HG02623 (cell line): ENCODE measurements around the gene CNTNAP2.
"Not testable (repeated sequence)": the region's sequence is repeated elsewhere in the genome, so short reads cannot be mapped to it uniquely, and the experiment has no call there.

Experiments
- ATAC-seq: cut with Tn5 transposase; IDR thresholded peaks from one replicate; pipeline ENCODE4 v1.9.1; 2021; ENCODE audit warnings: moderate library complexity; ENCODE audit not compliant: unreplicated experiment

Gene CNTNAP2

DNA sequence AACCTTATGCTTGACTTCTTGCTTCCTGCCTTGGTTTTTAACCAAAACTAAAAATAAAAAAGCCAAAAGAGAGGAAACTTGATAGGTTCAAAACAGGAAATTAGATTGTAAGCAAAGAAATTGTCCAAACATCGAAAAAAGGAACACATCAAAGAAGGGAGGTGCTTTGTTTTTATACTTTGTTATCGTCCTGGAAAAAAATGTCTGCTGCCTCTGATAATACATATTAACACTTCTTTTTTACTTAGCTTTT is 2187.4 kb downstream of the CNTNAP2 start:
- no peak for ATAC-seq

DNA sequence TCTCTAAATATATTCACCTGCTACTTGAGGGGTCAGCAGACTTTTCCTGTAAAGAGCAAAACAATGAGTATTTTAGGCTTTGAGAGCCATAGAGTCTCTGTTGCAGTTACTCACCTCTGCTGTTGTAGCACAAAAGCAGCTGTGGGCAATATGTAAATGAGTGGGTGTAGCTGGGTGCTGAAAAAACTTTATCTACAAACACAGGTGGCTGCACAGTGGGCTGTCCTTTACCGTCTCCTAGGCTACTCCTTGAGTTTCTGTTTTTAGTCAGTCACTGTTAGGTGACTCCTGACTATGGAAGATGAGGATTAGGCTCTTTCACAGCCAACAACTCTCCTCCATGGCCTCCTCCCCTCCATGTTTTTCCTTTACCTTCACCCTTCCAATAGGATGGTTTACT is 2187.9 kb downstream of the CNTNAP2 start:
- peak; percentile 71 for ATAC-seq

DNA sequence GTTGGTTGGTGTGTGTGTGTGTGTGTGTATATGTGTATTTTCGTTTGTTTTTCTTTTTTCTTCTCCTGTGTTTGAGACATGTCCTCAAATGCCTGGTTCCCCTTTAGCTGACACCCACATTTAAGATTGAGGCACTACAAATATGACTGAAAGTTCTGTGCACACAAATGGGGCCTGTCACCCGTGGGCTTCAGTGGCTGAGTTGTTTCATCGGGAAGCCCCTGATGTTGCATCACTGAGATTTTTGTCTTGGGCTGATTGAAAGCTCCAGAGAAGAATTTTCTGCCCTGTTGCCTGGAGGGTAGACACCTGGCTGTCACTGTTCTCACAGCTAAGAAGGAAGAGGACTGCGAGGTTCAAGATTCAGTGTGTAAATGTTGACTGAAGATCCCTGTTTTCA is 2190.2 kb downstream of the CNTNAP2 start:
- peak; percentile 70 for ATAC-seq

DNA sequence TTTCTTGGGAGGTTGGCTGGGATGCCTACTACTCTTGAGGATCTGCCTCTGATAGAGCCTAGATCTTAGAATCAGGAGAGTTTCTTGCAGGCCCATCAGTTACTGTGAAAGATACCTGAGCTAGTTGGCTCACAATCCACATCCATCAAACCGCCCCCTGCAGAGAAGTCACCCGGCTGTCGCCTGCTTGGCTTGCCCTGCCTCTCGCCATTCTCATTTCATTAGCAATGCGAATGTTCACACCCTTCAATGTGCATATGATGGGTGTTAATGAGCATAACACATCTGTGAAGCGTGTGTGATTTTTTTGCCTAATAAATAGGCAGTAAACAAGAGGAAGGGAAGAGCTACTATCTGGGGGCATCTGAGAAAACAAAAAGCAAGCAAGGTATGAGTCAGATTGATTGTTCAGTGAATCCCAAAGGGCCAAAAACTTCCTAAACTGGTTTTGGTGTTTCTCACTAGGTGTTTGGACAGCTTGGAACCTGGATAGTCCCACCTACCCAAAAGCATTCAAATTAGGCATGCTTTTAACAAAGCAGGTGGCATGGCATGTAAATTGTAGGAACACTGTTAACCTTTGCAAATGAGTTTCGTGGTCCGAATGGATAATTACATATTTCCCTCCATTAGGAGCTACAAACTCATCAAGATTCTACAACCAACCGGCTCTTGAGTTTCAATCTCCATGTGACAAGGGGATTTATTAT is 2201.7 kb downstream of the CNTNAP2 start:
- ATAC-seq: no peak

DNA sequence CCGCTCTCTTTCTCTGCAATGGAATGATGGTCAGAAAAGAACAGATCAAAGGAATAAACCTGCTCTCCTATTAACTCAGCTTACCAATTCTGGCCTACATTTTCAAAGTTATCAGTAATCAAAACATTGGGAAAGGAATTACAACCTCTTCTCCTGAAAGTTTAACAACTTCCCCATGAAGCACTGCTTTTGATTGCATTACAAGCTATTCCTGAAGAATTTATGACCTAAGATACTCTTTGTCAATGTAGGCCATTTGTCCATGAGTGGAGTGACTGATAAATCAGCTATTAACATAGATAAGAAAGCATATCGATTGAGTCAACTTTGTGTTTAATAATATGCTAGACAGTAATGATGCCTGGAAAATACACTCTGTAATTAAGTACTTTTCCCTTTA is 2202.2 kb downstream of the CNTNAP2 start:
- no peak for ATAC-seq

DNA sequence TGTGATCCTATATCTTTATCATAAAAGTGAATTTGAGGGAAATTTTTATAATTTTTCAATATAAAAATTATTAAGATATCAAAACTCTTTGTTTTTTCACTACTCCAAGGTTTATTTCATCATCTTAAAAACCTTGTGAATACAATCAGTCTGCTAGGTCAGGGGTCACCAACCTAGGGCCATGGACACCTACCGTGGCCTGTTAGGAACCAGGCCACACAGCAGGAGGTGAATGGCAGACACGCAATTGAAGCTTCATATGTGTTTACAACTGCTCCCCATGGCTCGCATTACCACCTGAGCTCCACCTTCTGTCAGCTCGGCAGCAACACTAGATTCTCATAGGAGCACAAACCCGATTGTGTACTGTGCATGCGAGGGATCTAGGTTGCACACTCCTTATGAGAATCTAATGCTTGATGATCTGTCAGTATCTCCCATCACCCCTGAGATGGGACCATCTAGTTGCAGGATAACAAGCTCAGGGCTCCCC is 2202.8 kb downstream of the CNTNAP2 start:
- no peak for ATAC-seq

DNA sequence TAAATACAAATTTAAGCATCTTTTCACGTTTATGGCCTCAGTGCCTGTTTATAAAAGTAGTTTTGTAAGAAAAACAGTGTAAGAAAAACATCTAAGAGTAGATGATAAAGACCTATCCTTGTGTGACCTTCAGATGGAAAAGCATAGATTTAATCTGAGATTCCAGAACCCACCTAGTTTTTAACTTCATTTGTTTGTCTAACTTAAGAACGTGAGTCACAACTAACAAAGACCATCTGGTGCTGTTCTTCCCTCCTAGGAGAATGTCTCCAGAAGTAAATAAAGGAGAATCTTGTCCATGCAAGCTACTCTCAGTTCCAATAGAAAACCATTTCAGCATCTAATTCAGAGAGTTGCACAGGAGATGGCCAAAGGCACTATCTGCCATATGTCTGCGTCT is 2208.6 kb downstream of the CNTNAP2 start:
- ATAC-seq: no peak

DNA sequence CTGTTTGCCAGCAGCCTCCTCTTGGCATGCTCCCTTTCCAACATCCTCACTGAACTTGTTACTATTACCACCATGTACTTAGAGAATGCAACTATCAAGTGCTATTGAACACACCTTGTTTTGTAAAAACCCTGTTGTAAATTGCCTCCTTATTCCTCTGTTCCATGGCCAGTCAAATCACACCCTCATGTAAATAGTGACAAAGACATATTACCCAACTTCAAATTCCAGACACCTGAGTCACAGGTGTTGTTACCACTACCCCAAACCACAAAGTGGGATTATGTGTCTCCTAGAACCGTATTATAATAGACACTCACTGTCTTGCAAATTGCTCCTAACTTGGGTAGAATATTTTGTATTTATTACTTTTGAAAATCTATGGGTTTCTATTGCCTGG is 2210.8 kb downstream of the CNTNAP2 start:
- ATAC-seq: no peak

DNA sequence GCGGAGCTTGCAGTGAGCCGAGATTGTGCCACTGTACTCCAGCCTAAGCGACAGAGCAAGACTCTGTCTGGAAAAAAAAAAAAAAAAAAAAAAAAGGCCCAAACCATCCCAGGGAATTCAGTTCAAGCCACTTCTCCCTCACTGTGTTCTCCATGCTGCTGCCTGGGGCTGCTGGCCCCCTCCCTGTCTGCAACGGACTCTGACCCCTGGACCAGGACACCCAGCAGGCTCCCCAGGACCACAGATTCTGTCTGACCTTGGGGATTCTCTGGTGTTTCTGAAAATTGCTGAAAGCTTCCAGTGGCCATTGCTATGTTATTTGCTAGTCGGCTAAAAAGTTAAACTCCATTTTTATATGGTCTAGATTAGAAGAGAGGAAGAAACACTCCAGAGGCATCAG is 2212.3 kb downstream of the CNTNAP2 start:
- no peak for ATAC-seq

DNA sequence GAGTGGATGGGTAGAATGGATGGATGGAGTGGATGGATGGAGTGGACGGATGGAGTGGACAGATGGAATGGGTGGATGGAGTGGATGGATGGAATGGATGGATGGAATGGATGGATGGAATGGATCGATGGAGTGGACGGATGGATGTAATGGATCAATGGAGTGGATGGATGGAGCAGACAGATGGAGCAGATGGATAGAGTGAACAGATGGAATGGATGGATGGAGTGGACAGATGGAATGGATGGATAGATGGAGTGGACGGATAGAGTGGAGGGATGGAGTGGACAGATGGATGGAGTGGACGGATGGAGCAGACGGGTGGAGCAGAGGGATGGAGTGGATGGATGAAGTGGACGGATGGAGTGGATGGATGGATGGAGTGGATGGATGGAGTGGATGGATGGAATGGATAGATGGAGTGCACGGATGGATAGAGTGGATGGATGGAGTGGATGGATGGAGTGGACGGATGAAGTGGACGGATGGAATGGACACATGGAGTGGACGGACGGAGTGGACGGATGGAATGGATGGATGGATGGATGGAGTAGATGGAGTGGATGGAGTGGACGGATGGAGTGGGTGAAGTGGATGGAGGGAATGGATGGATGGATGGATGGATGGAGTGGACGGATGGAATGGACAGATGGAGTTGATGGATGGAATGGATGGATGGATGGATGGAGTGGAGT is 2213.7 kb downstream of the CNTNAP2 start:
- no peak for ATAC-seq

DNA sequence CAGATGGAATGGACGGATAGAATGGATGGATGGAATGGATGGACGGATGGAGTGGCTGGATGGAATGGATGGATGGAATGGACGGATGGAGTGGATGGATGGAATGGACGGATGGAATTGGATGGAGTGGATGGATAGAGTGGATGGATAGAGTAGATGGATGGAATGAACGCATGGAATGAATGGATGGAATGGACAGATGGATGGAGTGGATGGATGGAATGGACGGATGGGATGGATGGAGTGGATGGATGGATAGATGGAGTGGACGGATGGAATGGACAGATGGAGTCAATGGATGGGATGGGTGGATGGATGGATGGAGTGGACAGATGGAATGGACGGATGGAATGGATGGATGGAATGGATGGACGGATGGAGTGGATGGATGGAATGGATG is 2214.2 kb downstream of the CNTNAP2 start:
- no peak for ATAC-seq

DNA sequence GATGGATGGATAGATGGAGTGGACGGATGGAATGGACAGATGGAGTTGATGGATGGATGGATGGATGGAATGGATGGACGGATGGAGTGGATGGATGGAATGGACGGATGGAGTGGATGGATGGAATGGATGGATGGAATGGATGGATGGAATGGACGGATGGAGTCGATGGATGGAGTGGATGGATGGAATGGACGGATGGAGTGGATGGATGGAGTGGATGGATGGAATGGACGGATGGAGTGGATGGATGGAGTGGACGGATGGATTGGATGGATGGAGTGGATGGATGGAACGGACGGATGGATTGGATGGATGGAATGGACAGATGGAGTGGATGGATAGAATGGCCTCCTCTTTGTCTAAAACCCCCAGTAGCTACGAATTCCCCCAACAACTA is 2214.9 kb downstream of the CNTNAP2 start:
- not testable (repeated sequence) for ATAC-seq

DNA sequence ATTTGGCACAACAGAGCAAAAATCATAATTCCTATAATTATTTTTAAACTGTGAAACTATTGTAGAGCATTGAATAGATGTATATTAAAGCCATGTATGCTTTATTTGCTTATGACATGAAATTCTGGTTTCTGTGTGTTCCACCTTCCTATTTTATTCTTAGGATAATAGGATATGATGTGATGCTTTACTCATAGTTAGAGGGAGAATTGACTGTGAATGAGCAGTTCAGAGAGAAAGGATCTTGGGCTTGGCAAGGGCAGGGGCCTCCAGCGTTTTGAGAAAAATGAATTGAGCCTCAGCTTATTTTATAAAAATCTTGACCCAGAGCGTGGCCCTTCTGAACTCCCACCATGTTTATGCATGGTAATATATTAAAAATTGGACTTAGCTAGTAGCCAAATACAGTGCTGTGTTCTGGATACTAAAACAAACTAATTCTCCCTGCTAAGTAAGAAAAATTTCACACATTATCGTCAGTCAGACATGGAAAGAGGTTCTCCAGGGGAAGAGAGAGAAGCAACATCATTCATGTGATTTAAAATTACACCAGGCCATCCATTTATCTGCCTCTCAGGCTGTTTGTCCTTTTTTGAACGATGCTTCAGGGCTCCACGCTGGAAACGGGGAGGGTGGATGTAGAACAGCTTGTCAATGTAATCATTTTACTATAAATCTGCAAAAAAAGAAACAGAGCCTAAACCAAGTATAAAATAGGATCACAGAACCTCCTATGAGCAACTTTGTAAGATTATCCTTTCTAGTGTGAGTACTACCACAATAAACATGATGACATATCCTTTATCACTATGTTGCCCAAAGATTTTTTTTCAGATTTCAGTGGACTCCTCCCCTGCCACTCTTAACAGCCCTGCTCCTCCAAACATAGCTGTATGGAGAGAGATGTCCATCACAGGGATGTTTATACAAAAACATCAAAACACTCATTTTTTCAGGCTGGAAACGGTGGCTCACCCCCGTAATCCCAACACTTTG is 2215.9 kb downstream of the CNTNAP2 start:
- ATAC-seq: no peak

DNA sequence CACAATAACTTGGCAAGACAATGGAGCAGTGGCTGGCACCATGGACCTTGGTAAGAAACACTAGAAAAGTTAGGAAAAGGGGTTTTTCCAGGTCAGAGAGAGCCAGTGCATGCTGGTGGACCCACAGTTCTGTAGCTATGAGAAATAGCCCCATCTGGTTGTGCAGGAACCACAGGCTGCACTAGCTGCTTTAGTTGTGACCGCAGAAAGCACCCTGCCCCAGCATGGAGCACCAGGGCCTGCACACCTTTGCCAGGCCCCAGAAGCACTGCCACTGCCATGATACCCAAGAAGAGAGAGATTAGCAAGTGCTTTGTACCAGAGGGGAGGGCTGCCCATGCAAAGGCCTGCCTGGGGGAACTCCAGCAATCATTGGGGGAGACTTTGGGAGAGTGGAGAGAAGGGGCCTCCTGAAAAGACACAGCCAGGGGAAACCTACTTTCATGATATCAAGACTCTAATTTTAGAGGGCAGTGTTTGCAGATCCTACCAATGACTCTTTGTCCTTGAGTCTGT is 2217.9 kb downstream of the CNTNAP2 start:
- ATAC-seq: no peak

DNA sequence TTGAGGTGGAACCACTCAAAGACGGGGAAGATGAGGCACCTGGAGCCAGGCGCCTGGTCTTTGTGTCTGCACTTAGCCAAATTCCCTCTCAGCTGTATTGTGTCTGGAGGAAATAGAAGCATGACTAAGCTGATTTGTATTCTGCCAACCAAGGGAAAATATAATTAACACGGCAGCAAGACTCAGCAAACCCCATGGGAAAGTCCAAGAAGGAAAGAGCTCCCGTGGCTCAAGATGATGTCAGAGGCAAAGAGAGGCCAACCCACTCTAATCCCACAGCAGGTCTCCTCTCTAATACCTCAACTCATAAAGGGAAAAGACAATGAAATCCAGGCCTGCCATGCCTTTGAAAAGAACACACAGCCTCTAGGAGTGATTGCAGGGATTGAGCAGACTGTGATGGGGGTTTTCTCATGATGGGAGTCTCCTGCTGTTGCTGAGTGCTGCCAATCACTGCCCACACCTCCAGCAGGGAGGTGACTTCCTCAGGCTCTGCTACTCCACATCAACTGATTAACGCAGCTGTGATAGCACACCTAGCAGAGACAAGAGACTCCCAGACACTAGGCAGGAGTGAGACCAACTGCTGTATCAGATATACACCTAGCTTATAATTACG is 2218.5 kb downstream of the CNTNAP2 start:
- ATAC-seq: no peak

DNA sequence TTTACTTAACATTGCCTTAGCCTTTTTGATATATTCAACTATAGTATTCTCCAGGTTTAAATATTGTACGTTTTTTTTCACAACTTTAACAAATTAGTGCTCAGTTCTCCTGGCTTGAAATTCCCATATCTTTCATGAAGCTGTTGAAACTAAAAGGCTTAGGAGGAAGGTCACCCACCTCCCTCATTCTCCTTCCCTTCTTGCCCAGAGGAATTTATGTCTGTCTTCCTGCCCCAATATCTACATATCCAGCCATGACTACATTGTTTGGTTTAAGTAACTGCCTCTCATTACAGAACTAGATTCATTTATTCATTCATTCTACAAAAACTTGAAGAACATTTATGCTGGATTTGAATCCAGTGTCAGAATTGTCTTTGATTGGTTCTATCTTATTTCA is 2219.2 kb downstream of the CNTNAP2 start:
- no peak for ATAC-seq

DNA sequence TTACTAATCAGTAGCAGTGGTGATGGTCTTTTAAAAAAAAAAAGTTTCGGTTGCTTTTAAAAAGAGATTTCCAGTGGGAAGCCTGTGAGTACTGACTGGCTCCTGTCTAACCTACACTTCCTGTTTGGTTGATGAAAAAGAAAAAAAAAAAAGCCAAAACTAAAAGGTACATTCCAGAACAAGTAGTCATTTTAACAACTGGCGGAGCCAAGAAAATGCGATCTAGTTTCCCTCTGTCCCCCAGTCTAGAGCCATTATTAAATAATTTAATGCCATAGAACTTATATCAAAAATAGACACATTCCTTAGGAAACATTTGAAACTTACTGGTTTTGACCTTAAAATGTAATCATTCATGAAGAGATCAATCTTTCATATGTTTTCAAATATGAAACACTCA is 2219.8 kb downstream of the CNTNAP2 start:
- no peak for ATAC-seq

DNA sequence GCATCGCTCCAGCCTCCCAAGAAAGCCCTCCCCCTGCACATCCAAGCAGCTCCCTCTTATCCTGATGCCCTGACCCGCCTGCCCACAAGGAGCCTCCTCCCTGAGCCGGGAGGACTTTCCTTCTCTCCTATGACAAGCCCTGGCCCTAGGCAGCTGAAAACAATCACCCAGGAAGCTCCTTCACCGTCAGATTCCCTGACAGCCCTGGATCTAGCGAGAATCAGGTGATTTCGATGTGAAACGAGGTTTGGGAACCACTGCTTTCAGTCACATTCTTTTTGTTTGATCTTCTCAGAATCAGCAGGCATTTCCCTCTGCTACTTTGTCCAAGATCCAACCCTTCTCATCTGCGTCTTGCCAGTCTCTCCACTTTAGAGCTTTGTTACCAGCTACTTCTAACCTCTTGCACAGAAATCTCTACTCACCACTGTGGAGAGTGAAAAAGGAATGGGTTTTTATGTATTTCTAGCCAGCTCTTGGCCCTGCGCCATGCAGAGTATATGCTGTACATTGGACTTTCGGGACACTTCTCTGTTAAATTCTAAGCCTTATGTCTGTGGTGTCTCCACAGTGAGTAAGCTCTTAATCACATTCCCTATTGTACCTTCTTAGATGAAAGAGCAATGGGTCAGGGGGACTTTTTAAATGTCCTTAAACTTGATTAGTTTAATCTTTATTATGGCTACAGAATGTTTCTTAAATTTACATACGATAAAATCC is 2220.8 kb downstream of the CNTNAP2 start:
- no peak for ATAC-seq

DNA sequence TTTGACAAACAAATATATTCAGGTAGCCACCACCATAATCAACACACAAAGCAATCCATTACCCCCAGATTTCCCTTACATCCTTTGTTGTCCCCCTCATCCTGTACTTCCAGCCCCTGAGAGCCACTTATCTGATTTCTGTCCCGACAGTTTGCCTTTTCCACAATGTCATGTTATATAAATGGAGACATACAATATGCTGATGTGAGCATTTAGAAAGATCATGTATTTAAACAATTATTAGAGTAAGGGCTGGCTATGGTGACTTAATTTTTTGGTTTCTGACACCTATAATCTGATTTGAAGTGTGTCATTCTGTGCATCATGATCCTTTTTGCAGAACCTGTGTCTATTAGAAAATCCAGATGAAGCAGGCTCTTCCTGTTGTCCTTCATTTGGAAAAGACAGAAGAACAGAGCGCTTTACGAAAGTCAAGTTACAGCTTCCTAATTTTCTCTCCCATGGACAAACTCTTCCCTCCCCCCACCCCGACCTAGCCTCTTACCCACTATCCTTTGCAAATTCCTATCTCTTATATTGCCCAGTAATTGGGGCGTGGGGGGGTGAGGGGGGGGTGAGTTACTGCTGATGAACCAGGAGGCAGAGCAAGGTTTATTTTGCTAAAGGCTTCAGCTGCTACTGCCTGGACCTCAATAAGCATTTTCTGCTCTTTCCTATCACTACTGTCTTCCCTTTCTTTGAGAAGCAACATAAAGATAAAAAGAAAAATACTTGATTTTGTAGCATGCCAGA is 2221.6 kb downstream of the CNTNAP2 start:
- no peak for ATAC-seq
